ENCODE data around the gene WWOX.

WWOX gene

DNA sequence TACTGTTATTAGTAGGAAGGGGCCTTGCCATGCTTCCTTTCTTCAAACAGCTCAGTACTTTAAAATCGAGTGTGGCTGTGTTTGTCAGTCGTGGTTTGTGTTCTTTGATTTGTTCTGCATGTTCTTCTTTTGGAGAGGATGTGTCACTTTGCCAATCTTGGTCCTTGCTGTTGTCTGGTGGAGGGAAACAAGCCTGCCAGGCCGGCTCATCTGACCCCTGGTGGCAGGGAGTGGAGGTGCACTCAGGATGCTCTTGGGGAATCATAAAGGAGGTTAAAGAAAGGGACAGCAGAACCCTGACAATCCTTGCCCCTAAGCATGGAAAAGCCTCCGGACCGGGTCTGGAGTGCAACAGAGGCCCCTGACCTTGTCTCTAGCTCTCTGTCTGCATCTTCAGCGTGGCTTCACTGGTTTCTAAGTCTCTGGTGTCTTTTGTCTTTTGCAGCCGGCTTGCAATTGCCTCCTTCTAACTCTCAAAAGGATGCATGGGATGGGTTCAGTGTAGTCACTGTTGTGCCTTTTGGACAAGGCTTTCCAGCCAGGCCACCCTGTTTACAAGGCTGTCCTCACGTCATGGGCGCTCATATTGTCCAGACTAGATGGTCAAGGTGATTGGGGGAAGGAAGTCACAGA lies 135.8 kb downstream of the WWOX start:
- peak; percentile 79 for DNase-seq

GRCh38 chr16:78235876-78236275 lies 136.4 kb downstream of the WWOX start:
- DNase-seq: no peak

DNA sequence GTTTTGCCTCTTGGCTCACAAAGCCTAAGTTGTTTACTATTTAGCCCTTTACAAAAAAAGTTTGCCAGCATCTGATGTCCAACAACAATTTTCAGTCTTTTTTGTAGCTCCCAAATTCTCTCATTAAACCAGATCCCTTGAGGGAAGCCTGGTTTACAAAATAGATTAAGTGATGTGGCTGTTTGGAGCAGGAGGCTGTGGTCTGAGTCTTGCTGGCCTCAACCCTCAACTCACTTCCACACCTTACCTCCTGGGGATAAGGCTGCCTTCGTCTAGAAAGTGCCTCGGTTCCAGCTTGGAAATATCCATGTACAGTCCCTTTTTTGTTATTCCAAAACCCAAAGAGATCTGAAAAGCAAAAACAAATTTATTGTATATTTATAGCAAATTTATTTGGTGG lies 138.4 kb downstream of the WWOX start:
- no peak for DNase-seq

DNA sequence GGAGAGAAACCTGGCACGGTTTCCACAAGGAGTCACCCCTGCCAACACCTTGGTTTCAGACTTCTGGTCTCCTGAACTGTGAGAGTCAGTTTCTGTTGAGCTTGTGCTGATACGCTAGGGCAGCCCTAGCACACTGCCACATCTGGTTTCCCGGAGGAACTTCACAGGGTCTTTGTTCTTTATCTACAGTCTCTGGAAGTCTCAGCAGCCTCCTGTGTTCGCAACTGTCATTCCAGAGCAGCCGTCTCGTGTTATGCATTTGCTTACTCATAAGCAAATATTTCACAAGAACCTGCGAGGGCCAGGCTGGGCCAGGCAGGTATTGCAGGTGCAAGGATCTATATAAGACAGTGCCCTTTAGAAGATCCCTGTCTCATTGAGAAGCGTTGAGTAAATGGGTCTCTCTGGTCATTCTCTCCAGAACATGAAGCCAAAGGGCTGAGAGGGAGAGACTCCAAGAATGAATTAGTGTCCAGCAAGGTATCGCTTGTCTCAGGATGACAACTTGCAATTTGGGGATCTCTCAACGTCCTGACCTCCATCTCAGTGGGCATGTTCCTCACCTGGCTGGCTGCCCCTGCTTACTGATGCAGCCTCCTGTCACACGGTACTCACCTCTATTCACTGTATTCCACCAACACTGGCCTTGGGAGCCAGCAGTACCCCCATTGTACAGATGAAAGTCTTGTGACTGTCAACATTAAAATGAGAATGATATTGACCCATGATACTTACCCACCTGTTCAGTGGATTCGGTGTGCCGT lies 141.2 kb downstream of the WWOX start:
- no peak for DNase-seq

DNA sequence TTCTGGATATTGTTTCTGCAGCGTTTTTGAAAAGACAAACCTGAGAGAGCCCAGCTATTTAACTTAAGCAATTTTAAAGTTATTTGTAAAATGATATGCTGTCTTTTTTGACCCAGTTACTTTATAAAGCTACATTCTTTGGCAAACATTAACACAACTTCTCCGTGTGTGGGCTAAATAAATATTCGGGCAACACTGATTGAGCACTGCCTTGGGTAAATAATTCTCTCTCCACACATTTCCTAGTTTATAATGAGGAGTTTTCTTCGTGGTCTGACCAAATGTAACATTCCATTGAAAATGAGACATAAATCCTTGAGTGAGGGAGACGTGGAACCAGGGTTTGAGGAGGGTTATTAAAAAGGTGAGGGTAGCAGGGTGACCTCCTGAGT lies 142.8 kb downstream of the WWOX start:
- DNase-seq: no peak

DNA sequence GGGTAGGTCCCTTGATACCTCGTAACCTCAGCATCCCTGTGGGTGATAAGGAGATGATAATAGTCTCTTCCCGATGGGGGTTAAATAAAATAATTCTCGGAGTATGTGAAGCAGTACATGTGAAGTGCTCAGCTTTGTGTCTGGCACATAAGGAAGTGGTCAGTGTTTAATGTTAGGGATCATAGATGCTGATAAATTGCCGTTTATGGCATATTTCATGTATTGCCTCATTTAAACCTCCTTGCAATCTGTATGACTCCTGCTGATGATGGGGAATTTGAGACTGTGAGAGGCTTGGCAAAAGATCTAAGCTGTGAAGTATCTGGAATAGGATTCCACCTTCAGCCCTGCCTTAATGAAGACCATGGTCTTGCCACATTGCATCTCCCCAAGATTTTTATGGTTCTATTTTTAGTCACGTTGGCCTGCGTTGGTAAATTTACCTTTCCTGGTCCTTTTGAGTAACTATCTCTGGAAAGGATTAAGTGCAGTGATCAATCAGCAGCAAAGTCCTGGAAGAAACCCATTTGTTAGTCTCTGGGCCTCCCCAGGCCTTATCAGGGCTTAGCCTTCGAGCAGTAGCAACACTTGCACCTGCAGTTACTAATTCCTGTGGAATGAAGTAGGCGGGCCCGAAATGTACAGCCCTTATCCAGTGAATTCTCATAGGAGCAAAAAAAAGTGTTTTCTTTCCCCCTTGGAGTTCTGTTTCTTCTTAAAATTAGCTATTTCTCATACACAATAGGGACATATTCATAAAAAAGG lies 144.9 kb downstream of the WWOX start:
- no peak for DNase-seq

DNA sequence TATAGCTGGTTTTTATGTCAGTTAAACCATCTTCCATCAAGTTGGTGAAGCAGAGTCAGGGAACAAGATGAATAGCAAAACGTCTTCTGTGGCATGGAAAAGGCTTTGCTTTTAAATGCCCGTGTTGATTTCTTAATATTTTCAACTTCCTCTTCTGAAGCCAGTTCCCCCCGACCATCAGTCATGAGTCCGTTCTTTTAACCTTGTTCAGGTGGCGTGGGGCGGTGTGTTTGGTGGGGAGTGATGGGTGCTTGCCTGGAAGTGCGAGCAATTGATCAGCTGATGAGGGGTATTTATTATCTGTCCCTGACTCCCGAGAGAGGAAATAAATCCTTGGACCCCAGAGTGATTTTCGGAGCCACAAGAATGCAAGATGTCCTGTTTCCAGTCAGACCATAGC lies 147.1 kb downstream of the WWOX start:
- DNase-seq: no peak

DNA sequence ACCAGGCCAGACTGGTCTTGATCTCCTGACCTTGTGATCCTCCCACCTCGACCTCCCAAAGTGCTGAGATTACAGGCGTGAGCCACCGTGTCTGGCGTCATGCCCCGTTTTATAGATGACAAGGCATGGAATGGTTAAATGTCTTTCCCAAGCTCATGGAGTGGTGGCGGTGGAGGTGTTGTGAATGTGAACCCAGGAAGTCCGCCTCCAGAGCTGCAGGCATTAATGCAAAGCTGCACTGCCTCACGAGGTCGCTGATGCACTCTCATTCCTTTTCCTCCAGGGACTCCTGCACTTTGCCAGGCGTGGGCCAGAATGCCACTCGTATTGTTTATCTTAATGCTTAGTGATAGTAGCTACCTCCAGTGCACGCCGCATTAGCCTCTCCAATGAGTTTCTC lies 149.6 kb downstream of the WWOX start:
- no peak for DNase-seq

DNA sequence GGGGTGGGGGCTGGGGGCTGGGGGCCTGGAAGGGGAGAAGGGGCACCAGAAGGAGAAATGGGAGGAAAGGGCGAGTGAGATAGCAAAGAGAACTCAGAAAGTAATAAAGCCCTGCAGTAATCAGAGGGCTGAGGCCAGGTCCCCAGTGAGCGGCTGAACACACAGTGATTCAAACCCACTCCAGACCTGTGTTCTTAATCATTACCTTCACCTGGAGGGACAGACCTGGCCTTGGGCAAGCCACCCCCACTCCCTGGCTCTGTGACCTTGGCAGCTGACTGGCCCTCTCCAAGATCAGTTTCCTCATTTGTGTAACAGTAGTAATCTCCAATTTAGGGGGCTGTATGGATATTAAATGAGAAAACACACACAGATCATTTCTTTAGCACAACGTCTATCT lies 150.4 kb downstream of the WWOX start:
- DNase-seq: no peak

- DNase-seq: no peak
These were observed 151.7 kb downstream of the WWOX start for GRCh38 chr16:78251115-78251514.

GRCh38 chr16:78252757-78253156 lies 153.3 kb downstream of the WWOX start:
- DNase-seq: no peak

DNA sequence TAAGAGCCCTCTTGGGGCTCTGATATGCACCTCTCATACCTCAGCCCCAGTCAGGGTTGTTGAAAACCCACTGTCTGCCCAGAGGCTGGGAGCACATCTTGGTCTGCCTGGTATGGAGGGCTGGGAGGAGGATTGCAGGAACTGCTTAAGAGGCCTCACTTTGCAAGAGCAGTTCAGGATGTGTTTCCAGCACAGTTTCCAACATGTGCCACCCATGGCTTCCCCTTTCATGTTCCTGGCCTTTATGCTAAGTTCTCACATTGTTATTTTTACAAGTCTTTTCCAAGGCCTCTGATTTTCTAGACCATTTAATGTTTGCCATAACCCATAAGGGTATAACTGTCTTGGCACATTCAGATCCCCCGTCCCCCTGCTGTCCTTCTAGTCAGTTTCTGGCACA lies 155.4 kb downstream of the WWOX start:
- no peak for DNase-seq

DNA sequence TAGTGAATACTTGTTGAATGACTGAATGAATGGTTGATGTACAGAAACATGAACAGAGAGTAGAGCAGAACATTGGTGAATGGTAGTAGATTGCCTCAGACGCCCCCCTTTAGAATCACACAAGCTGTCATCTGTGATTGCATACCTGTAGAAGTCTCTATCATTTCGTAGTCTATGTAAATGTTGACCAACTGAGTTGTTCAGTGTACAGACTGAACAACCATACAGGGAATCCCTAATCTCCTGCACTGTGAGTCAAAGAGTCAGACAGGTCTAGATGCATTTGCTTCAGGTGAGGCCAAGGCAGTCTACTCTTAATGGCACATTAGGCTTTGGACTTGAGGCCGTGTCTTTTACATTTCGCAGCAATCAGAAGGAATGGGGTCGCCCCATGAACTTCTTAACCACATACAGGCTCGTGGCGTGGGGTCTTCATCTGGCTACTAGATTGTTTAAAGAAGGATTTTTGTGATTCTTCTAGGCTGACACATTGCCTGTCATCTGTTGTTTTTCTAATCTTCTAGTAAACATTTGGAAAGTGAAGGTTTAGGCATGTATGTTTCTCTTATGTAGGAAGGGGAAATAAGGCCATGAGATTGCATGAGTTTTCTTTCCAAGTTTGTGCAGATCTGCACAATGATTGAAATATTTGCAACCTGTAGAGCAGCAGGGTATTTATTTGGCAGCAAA lies 157.4 kb downstream of the WWOX start:
- no peak for DNase-seq

GRCh38 chr16:78257376-78257728 lies 157.9 kb downstream of the WWOX start:
- no peak for DNase-seq

- no peak for DNase-seq
These were observed 159.1 kb downstream of the WWOX start for GRCh38 chr16:78258375-78259065.

DNA sequence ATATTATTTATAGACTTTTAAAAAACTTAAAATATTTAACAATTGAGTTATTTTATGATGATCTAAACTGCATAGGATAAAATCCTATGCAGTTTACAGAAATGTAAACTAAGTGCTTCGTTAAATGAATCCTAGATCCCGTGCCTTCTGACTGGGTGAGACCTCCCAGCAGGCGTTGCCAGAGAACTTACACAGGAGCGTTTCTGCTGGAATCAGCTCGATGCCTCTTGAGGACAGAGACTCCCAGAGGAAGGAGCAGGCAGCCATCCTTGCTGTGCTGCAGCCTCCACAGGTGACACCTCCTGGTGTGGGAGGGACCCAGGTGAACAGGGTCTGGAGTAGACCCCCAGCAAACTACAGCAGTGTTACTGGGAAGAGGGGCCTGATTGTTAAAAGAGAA lies 160.4 kb downstream of the WWOX start:
- DNase-seq: no peak

GRCh38 chr16:78264642-78265041 lies 165.2 kb downstream of the WWOX start:
- DNase-seq: no peak

DNA sequence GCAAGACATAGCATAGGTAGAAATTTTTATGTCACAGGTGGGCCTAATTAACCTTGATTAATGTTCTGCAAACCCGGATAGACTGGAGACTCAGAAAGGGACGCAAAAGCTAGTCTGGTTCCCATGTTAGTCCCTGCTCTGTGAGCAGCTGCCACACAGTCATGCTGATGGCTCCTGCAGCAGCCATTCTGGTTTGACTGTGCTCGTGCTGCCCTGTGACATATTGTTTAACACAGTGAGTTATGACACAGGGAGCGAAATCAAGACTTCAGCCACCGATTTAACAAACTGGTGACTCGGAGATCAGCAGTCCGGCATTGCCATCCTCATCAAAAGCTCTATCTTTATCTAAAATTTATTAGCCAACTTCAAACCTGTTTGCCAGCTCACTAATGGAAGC lies 169.8 kb downstream of the WWOX start:
- DNase-seq: no peak

DNA sequence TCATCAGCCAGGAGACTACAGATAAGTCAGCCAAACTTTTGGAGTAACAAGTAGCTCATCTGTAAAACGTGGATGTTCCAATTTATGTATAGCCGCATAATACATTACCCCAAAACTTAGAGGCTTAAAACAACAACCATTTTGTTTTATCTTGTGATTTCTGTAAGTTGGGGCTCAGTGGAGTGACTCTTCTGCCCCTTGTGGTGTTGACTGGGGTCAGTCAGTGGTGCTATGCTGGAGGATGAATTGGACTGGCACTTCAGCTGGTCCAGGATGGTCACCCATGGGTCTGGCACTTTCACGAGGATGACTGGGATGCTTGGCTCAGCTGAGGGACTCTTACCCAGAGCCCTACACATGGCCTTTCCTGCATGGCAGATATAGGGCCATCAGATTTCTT lies 172.5 kb downstream of the WWOX start:
- DNase-seq: no peak

DNA sequence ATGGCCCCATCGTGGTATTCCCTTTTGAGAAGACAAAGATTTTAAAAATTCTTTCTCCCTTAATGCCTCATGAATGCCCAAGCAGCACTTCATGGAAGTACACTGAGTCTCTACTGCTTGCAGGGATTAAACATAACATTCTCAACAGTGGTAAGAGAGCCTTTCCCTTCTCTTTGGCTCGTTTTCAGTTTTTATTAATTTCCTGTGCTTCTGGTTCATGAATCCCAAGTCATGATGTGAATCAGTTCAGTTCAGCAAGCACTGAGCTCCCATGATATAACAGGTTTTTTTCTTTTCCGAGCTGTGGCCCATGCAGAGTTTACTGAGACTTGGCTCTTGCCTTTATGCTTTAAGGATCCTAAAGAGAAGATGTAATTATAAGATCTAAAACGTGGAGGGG lies 175.3 kb downstream of the WWOX start:
- DNase-seq: no peak

- no peak for DNase-seq
These were observed 176.0 kb downstream of the WWOX start for GRCh38 chr16:78275420-78275819.

DNA sequence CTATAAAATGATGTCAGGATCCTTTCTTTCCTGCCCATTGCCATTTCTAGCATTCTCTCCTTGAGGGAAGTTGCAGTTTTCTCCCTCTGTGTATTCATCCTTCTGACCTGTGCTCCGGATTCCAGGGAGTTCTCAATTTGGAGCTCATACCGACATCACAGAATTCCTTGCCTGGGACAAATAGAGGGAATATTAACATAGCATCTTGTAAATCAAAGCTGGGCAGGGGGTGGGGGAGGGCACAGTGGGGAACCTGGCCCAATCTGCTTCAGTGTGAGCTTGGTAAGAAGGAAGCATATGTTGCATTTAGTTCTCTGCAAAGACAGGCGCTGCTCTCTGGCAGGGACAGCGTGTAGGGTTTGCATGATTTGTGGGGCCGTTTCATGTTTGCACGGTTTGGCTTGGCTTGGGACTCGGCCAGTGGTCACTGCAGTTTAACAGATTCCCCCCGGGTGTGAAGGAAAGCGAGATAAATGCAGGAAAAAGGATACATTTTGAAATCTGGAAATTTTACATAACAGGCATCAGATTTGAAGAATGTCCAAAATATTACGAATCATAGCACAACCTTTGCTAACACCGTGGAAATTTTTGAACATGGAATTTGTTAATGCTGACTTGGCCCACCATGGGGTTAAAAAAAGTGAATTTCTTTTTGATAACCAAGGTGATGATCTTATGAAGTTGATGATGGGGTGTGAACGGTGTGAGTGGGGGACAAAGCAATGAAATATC lies 178.0 kb downstream of the WWOX start:
- DNase-seq: no peak

Data from activated CD4-positive, alpha-beta T cell treated with anti-CD3 and anti-CD28 coated beads, Interleukin-2, Interleukin-6, amounts not matched to agents 100 ng/mL and 50 ng/mL, durations not matched to agents 16 hours and 8 hours (primary cell).